ENCODE results near the gene SOD3. TPM values are rescaled to one million over a fixed set of nuclear protein-coding genes. Genes with fewer than 3 reads are reported as not detected.

Gene SOD3
- total RNA-seq, 1 experiment from 2014 or later, result 4.1 TPM

DNA sequence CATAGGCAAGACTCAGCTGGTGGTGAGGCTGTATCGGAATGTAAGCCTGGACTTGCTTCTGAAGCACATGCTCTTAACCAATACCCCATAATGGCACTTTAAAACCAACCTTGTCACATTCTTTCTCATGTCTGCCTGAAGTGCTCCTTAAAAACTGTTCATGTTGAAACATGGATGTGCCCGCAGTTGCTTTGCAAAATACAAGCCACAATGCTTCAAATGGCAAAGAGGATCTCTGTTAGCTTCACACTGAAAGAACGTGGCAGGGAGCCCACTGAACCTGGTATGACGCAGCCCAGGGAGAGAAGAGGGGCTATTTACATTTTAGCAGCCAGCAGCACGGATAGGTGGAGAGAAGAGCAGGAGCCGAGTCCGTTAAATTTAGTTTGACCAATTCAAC lies 29.3 kb downstream of the SOD3 start (continued):
- TF ChIP-seq NFYB (CRISPR knock-in tag; conservative IDR thresholded peaks at IDR 0.05; ENCODE audit: low read depth) (no peak), ETV6 (CRISPR knock-in tag; IDR thresholded peaks at IDR 0.05) (no peak), TCF7 (CRISPR knock-in tag; IDR thresholded peaks at IDR 0.05; ENCODE audit: low read depth) (no peak), ZNF671 (CRISPR knock-in tag; IDR thresholded peaks at IDR 0.05) (no peak), ZNF263 (CRISPR knock-in tag; IDR thresholded peaks at IDR 0.05; ENCODE audit: low read depth) (no peak), ZNF532 (CRISPR knock-in tag; IDR thresholded peaks at IDR 0.05; ENCODE audit: borderline replicate concordance) (no peak)
- TF ChIP-seq, protein P1, sequence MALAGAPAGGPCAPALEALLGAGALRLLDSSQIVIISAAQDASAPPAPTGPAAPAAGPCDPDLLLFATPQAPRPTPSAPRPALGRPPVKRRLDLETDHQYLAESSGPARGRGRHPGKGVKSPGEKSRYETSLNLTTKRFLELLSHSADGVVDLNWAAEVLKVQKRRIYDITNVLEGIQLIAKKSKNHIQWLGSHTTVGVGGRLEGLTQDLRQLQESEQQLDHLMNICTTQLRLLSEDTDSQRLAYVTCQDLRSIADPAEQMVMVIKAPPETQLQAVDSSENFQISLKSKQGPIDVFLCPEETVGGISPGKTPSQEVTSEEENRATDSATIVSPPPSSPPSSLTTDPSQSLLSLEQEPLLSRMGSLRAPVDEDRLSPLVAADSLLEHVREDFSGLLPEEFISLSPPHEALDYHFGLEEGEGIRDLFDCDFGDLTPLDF (CRISPR knock-in tag; IDR thresholded peaks at IDR 0.05), result no peak

DNA sequence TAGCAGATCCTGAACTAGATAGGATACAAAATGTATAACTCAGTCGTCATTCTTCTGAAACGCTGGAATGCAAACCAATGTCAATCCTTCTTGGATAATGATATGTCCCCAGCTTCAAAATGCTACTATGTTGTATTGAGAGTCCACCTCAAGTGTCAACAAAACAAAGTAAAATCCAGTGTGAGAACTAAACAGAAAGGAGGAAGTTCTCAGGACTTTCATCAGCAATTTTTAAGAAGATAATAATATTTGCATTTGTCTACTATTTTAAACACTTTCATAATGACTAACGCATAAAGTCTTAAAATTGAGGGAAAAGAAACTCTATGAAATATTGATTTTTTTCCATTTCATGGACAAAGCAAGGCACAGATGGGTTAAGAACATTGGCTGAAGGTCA lies 36.3 kb downstream of the SOD3 start:
- POLR2A ChIA-PET, result no interaction called here
- H3K27ac Mint-ChIP-seq, result no peak overlapping the region
- CTCF ChIA-PET, result interaction anchor here (0.5 kb wide), 1 partner anchor 537 kb away, joined by 3 read pairs; no protein-coding TSS in a partner anchor
- H3K4me3 Mint-ChIP-seq, result no peak overlapping the region
- no peaks in the 10 kb centered on the region; the same call in 1 of the 2 replicates for H3K36me3 Mint-ChIP-seq
- H3K27me3 Mint-ChIP-seq (ENCODE audit: low read depth), result no peaks in the 10 kb centered on the region
- TF ChIP-seq FOXK1 (CRISPR knock-in tag; IDR thresholded peaks at IDR 0.05) (no peak), TEAD4 (CRISPR knock-in tag; IDR thresholded peaks at IDR 0.05) (no peak)
- TF ChIP-seq, protein P2, sequence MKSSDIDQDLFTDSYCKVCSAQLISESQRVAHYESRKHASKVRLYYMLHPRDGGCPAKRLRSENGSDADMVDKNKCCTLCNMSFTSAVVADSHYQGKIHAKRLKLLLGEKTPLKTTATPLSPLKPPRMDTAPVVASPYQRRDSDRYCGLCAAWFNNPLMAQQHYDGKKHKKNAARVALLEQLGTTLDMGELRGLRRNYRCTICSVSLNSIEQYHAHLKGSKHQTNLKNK (CRISPR knock-in tag; IDR thresholded peaks at IDR 0.05), result no peak
- no peaks in the 10 kb centered on the region for H3K4me1 Mint-ChIP-seq
- no peaks in the 10 kb centered on the region for H3K9me3 Mint-ChIP-seq
- ATAC-seq (no peak), DNase-seq (ENCODE audit: low spot score) (no peak)

GRCh38 chr4:24835696-24836095 lies 40.3 kb downstream of the SOD3 start:
- ATAC-seq, result no peak
- TF ChIP-seq OVOL2 (CRISPR knock-in tag; IDR thresholded peaks at IDR 0.05; ENCODE audit: borderline replicate concordance) (no peak), NR1H2 (CRISPR knock-in tag; IDR thresholded peaks at IDR 0.05) (no peak), CTCF (IDR thresholded peaks at IDR 0.05) (no peak), NFE2L1 (CRISPR knock-in tag; IDR thresholded peaks at IDR 0.05) (no peak), FOXJ3 (CRISPR knock-in tag; IDR thresholded peaks at IDR 0.05; ENCODE audit: borderline replicate concordance) (no peak), MYBL2 (CRISPR knock-in tag; IDR thresholded peaks at IDR 0.05) (no peak), ELF4 (CRISPR knock-in tag; IDR thresholded peaks at IDR 0.05; ENCODE audit: low read depth) (no peak), FOXP1 (CRISPR knock-in tag; IDR thresholded peaks at IDR 0.05; ENCODE audit: borderline replicate concordance) (no peak), EMX1 (CRISPR knock-in tag; IDR thresholded peaks at IDR 0.05) (no peak), SP1 (CRISPR knock-in tag; conservative IDR thresholded peaks at IDR 0.05) (no peak)
- TF ChIP-seq, protein P3, sequence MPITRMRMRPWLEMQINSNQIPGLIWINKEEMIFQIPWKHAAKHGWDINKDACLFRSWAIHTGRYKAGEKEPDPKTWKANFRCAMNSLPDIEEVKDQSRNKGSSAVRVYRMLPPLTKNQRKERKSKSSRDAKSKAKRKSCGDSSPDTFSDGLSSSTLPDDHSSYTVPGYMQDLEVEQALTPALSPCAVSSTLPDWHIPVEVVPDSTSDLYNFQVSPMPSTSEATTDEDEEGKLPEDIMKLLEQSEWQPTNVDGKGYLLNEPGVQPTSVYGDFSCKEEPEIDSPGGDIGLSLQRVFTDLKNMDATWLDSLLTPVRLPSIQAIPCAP (CRISPR knock-in tag; IDR thresholded peaks at IDR 0.05), result no peak
- TF ChIP-seq, protein P4, sequence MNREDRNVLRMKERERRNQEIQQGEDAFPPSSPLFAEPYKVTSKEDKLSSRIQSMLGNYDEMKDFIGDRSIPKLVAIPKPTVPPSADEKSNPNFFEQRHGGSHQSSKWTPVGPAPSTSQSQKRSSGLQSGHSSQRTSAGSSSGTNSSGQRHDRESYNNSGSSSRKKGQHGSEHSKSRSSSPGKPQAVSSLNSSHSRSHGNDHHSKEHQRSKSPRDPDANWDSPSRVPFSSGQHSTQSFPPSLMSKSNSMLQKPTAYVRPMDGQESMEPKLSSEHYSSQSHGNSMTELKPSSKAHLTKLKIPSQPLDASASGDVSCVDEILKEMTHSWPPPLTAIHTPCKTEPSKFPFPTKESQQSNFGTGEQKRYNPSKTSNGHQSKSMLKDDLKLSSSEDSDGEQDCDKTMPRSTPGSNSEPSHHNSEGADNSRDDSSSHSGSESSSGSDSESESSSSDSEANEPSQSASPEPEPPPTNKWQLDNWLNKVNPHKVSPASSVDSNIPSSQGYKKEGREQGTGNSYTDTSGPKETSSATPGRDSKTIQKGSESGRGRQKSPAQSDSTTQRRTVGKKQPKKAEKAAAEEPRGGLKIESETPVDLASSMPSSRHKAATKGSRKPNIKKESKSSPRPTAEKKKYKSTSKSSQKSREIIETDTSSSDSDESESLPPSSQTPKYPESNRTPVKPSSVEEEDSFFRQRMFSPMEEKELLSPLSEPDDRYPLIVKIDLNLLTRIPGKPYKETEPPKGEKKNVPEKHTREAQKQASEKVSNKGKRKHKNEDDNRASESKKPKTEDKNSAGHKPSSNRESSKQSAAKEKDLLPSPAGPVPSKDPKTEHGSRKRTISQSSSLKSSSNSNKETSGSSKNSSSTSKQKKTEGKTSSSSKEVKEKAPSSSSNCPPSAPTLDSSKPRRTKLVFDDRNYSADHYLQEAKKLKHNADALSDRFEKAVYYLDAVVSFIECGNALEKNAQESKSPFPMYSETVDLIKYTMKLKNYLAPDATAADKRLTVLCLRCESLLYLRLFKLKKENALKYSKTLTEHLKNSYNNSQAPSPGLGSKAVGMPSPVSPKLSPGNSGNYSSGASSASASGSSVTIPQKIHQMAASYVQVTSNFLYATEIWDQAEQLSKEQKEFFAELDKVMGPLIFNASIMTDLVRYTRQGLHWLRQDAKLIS (CRISPR knock-in tag; IDR thresholded peaks at IDR 0.05; ENCODE audit: borderline replicate concordance), result no peak

More at GRCh38 chr4:24835696-24836095, 40.3 kb downstream of the SOD3 start:
- H3K36me3 Mint-ChIP-seq, result no peaks in the 10 kb centered on the region
- no peaks in the 10 kb centered on the region for H3K4me1 Mint-ChIP-seq
- no peaks in the 10 kb centered on the region for H3K27me3 Mint-ChIP-seq (ENCODE audit: low read depth)
- no peak for DNase-seq (ENCODE audit: low spot score)
- no peak overlapping the region for H3K27ac Mint-ChIP-seq
- no peak overlapping the region for H3K4me3 Mint-ChIP-seq
- no peaks in the 10 kb centered on the region for H3K9me3 Mint-ChIP-seq
- ChIA-PET POLR2A (no interaction called here), CTCF (no interaction called here)
